ENCODE data around the gene RABL2B. TPM values are rescaled to one million over a fixed set of nuclear protein-coding genes. Genes with fewer than 3 reads are reported as not detected.
A peak's percentile ranks its signal among the peaks of the same experiment; 100 is the strongest.

Gene RABL2B
- total and polyA plus RNA-seq, 8 donors, result 7.9 to 24.8 (median 15.2) TPM

GRCh38 chr22:50731811-50732624 is 51.4 kb downstream of the RABL2B start:
- FAIRE-seq, result no peak
- Histone ChIP-seq H3K4me3 (no peak overlapping the region), H3K36me3 (no peaks in the 10 kb centered on the region), H3K27ac (no peak overlapping the region), H3K9me3 (no peaks in the 10 kb centered on the region), H3K4me1 (no peaks in the 10 kb centered on the region), H3K27me3 (peaks cover 0 to 10% (median 0%) of the 10 kb centered on the region in 4 donors)
- ATAC-seq, result peak; percentile 84 to 95 (median 88)
- WGBS, 2 donors, result 24 to 26% methylated on average over 29 to 32 of the region's 32 CpGs
- TF ChIP-seq CTCF (IDR thresholded peaks at IDR 0.05), result peak; percentile 52 to 68 (median 60)
- intact Hi-C loops (cut with DNase I), result no loop called here
- peak in 5 of 6 donors; percentile 21 to 81 (median 53) for DNase-seq

GRCh38 chr22:50730941-50731661 is 52.3 kb downstream of the RABL2B start:
- 19 to 30% methylated on average over 73 to 76 of the region's 76 CpGs for WGBS, 2 donors
- intact Hi-C loops (cut with DNase I), result no loop called here
- FAIRE-seq, result no peak
- peak in 5 of 6 donors; percentile 2 to 49 (median 24) for DNase-seq
- H3K36me3 ChIP-seq, result no peaks in the 10 kb centered on the region
- H3K27ac ChIP-seq, result no peak overlapping the region
- H3K9me3 ChIP-seq, result no peaks in the 10 kb centered on the region
- no peak overlapping the region for H3K4me3 ChIP-seq
- peak in 1 of 4 donors; percentile 3 for ATAC-seq
- H3K27me3 ChIP-seq, result peaks cover 0 to 10% (median 0%) of the 10 kb centered on the region in 4 donors
- no peak for TF ChIP-seq CTCF (IDR thresholded peaks at IDR 0.05)
- no peaks in the 10 kb centered on the region for H3K4me1 ChIP-seq

- WGBS, 2 donors, result 44 to 48% methylated on average over 52 to 54 of the region's 54 CpGs
- intact Hi-C loops (cut with DNase I), result no loop called here
- H3K36me3 ChIP-seq, result no peaks in the 10 kb centered on the region
- no peak for ATAC-seq
- H3K27me3 ChIP-seq, result peaks cover 0 to 10% (median 0%) of the 10 kb centered on the region in 4 donors
- H3K4me3 ChIP-seq, result no peak overlapping the region
- peak in 5 of 6 donors; percentile 1 to 56 (median 27) for DNase-seq
- no peaks in the 10 kb centered on the region for H3K9me3 ChIP-seq
- TF ChIP-seq CTCF (IDR thresholded peaks at IDR 0.05), result no peak
- no peak overlapping the region for H3K27ac ChIP-seq
- H3K4me1 ChIP-seq, result no peaks in the 10 kb centered on the region
- no peak for FAIRE-seq
Observed at GRCh38 chr22:50730013-50730891, 53.2 kb downstream of the RABL2B start.

- FAIRE-seq (no peak), ATAC-seq (no peak), DNase-seq (peak in 5 of 6 donors; percentile 1 to 54 (median 14))
- Histone ChIP-seq H3K4me1 (no peaks in the 10 kb centered on the region), H3K4me3 (no peak overlapping the region), H3K27ac (no peak overlapping the region), H3K27me3 (peaks cover 0 to 10% (median 0%) of the 10 kb centered on the region in 4 donors), H3K36me3 (no peaks in the 10 kb centered on the region), H3K9me3 (no peaks in the 10 kb centered on the region)
- no peak for TF ChIP-seq CTCF (IDR thresholded peaks at IDR 0.05)
- WGBS, 2 donors, result 73 to 82% methylated on average over 19 to 21 of the region's 21 CpGs
- intact Hi-C loops (cut with DNase I), result no loop called here
Observed at GRCh38 chr22:50729391-50730012, 53.9 kb downstream of the RABL2B start.

Data from pancreas (tissue), 10 donors.